ENCODE results near the gene TRPC4.

GRCh38 chr13:37889102-37889501, 19.5 kb upstream of the TRPC4 start:
- no peak for TF ChIP-seq CTCF (IDR thresholded peaks at IDR 0.05)
- TF ChIP-seq POLR2A (IDR thresholded peaks at IDR 0.05): no peak
- TF ChIP-seq EP300 (IDR thresholded peaks at IDR 0.05): no peak
